GM19025 (cell line): ENCODE results near the gene L3MBTL4.
"Not testable (repeated sequence)": the region's sequence is repeated elsewhere in the genome, so short reads cannot be mapped to it uniquely, and the experiment has no call there.

Experiments used
- ATAC-seq: cut with Tn5 transposase; IDR thresholded peaks from one replicate; pipeline ENCODE4 v1.9.1; 2021; ENCODE audit warnings: mild to moderate bottlenecking, low read depth, moderate library complexity; ENCODE audit not compliant: unreplicated experiment

The L3MBTL4 gene

GRCh38 chr18:6315517-6316331 lies 99.0 kb downstream of the L3MBTL4 start:
- no peak for ATAC-seq

GRCh38 chr18:6313415-6313814 lies 101.3 kb downstream of the L3MBTL4 start:
- no peak for ATAC-seq

GRCh38 chr18:6311456-6312215 lies 103.1 kb downstream of the L3MBTL4 start:
- ATAC-seq: no peak

- ATAC-seq: no peak
These were observed 104.0 kb downstream of the L3MBTL4 start for GRCh38 chr18:6310714-6311113.

- ATAC-seq: no peak
These were observed 116.8 kb downstream of the L3MBTL4 start for GRCh38 chr18:6297875-6298274.

- ATAC-seq: no peak
These were observed 120.4 kb downstream of the L3MBTL4 start for GRCh38 chr18:6294148-6294784.

- ATAC-seq: no peak
These were observed 124.9 kb downstream of the L3MBTL4 start for GRCh38 chr18:6289843-6290242.

GRCh38 chr18:6286585-6286984 lies 128.1 kb downstream of the L3MBTL4 start:
- no peak for ATAC-seq

GRCh38 chr18:6284761-6285160 lies 129.9 kb downstream of the L3MBTL4 start:
- ATAC-seq: no peak

- no peak for ATAC-seq
These were observed 130.4 kb downstream of the L3MBTL4 start for GRCh38 chr18:6284300-6284699.

GRCh38 chr18:6281874-6282273 lies 132.8 kb downstream of the L3MBTL4 start:
- ATAC-seq: no peak

- ATAC-seq: no peak
These were observed 134.4 kb downstream of the L3MBTL4 start for GRCh38 chr18:6280211-6280743.

GRCh38 chr18:6279308-6279707 lies 135.4 kb downstream of the L3MBTL4 start:
- ATAC-seq: no peak

- ATAC-seq: no peak
These were observed 141.3 kb downstream of the L3MBTL4 start for GRCh38 chr18:6273423-6273822.

GRCh38 chr18:6272144-6272543 lies 142.6 kb downstream of the L3MBTL4 start:
- ATAC-seq: not testable (repeated sequence)

- ATAC-seq: no peak
These were observed 143.1 kb downstream of the L3MBTL4 start for GRCh38 chr18:6271585-6271984.

GRCh38 chr18:6270771-6271216 lies 143.9 kb downstream of the L3MBTL4 start:
- peak; percentile 95 for ATAC-seq

GRCh38 chr18:6269660-6270332 lies 144.9 kb downstream of the L3MBTL4 start:
- ATAC-seq: no peak

GRCh38 chr18:6266212-6266611 lies 148.5 kb downstream of the L3MBTL4 start:
- no peak for ATAC-seq

- ATAC-seq: no peak
These were observed 152.8 kb downstream of the L3MBTL4 start for GRCh38 chr18:6261938-6262337.
